ENCODE data around the gene CTXN1. TPM values are rescaled to one million over a fixed set of nuclear protein-coding genes. Genes with fewer than 3 reads are reported as not detected.

The CTXN1 gene
- total RNA-seq, 1 donor from 2014 or later: 14.2 TPM

- TF ChIP-seq POLR2AphosphoS5 (IDR thresholded peaks at IDR 0.05; ENCODE audit: insufficient read depth in 1 of 2, low read depth in 1 of 2) (no peak), CTCF (IDR thresholded peaks at IDR 0.05) (no peak), POLR2A (IDR thresholded peaks at IDR 0.05) (no peak)
- H3K4me3 ChIP-seq: no peak overlapping the region
- H3K4me1 ChIP-seq: no peaks in the 10 kb centered on the region
- intact Hi-C loops (cut with DNase I): no loop called here
- no peak overlapping the region for H3K27ac ChIP-seq
- no peaks in the 10 kb centered on the region for H3K9me3 ChIP-seq
- no peaks in the 10 kb centered on the region for H3K27me3 ChIP-seq
- H3K36me3 ChIP-seq: peaks cover 0 to 54% of the 10 kb centered on the region in 2 donors
- DNase-seq (ENCODE audit: extremely low spot score in 2 of 2): no peak
Observed at GRCh38 chr19:7965921-7966665, 40.2 kb upstream of the CTXN1 start.

GRCh38 chr19:7965259-7965841 lies 39.4 kb upstream of the CTXN1 start:
- intact Hi-C loops (cut with DNase I): no loop called here
- peaks cover 0 to 58% of the 10 kb centered on the region in 2 donors for H3K36me3 ChIP-seq
- H3K4me1 ChIP-seq: no peaks in the 10 kb centered on the region
- DNase-seq (ENCODE audit: extremely low spot score in 2 of 2): no peak
- TF ChIP-seq POLR2A (IDR thresholded peaks at IDR 0.05): no peak
- no peak for TF ChIP-seq POLR2AphosphoS5 (IDR thresholded peaks at IDR 0.05; ENCODE audit: insufficient read depth in 1 of 2, low read depth in 1 of 2)
- no peak for TF ChIP-seq CTCF (IDR thresholded peaks at IDR 0.05)
- no peaks in the 10 kb centered on the region for H3K9me3 ChIP-seq
- H3K27ac ChIP-seq: no peak overlapping the region
- no peak overlapping the region for H3K4me3 ChIP-seq
- no peaks in the 10 kb centered on the region for H3K27me3 ChIP-seq

- H3K4me1 ChIP-seq: no peaks in the 10 kb centered on the region
- H3K36me3 ChIP-seq: peaks cover 0 to 51% of the 10 kb centered on the region in 2 donors
- H3K9me3 ChIP-seq: no peaks in the 10 kb centered on the region
- intact Hi-C loops (cut with DNase I): no loop called here
- no peak for DNase-seq (ENCODE audit: extremely low spot score in 2 of 2)
- H3K27ac ChIP-seq: no peak overlapping the region
- no peak overlapping the region for H3K4me3 ChIP-seq
- TF ChIP-seq POLR2A (IDR thresholded peaks at IDR 0.05) (no peak), POLR2AphosphoS5 (IDR thresholded peaks at IDR 0.05; ENCODE audit: insufficient read depth in 1 of 2, low read depth in 1 of 2) (no peak), CTCF (IDR thresholded peaks at IDR 0.05) (no peak)
- H3K27me3 ChIP-seq: no peaks in the 10 kb centered on the region
Observed at GRCh38 chr19:7963566-7963965, 37.6 kb upstream of the CTXN1 start.

GRCh38 chr19:7962644-7963268 lies 36.8 kb upstream of the CTXN1 start:
- no peaks in the 10 kb centered on the region for H3K27me3 ChIP-seq
- intact Hi-C loops (cut with DNase I): no loop called here
- no peaks in the 10 kb centered on the region for H3K4me1 ChIP-seq
- no peak overlapping the region for H3K4me3 ChIP-seq
- H3K9me3 ChIP-seq: no peaks in the 10 kb centered on the region
- peaks cover 0 to 47% of the 10 kb centered on the region in 2 donors for H3K36me3 ChIP-seq
- DNase-seq (ENCODE audit: extremely low spot score in 2 of 2): no peak
- H3K27ac ChIP-seq: no peak overlapping the region
- TF ChIP-seq POLR2AphosphoS5 (IDR thresholded peaks at IDR 0.05; ENCODE audit: insufficient read depth in 1 of 2, low read depth in 1 of 2) (no peak), POLR2A (IDR thresholded peaks at IDR 0.05) (no peak), CTCF (IDR thresholded peaks at IDR 0.05) (no peak)

Data from vagina (tissue), 2 donors.